GM12801 (cell line): Measurements from ENCODE around the gene PCK2.

ENCODE experiments used
- TF ChIP-seq, protein P1 (sequence below): IDR thresholded peaks from one replicate; pipeline ENCODE4 v1.5.1; 2011; ENCODE audit warnings: control low read depth; ENCODE audit not compliant: insufficient read length; ENCODE audit errors: extremely low read depth

Gene PCK2

DNA sequence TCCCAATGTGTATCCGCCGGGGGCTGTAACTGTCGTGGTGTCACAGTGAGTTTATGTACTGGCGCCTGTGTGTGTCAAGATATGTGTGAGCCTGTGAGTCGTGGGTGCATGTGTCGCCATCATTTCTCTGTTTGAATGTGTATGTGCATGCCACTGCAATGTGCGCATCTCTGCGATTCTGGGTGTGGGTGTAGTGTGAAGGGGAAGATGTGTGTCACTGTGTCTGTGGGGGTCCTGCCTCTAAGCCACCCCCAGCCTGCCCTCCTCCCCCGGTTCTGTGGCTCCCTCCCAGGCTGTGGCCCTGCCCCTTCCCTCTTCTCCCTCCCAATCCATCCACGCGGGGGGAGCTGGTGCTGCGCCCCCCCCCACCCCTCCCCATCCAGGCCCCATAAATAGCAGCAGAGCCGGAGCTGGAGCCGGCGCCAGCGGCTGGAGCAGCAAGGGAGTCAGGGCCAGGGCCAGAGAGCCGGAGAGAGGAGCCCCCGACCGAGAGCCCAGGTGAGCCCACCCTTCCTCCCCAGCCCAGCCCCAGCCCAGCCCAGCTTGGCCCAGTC, 22.9 kb upstream of the PCK2 start, which contains the start of gene CPNE6:
Gene CPNE6 (plus strand): TSS at position 419 of the 554 bp plus-strand sequence. CDS start 1,375 bp downstream, outside the sequence.
- TF ChIP-seq, protein P1, sequence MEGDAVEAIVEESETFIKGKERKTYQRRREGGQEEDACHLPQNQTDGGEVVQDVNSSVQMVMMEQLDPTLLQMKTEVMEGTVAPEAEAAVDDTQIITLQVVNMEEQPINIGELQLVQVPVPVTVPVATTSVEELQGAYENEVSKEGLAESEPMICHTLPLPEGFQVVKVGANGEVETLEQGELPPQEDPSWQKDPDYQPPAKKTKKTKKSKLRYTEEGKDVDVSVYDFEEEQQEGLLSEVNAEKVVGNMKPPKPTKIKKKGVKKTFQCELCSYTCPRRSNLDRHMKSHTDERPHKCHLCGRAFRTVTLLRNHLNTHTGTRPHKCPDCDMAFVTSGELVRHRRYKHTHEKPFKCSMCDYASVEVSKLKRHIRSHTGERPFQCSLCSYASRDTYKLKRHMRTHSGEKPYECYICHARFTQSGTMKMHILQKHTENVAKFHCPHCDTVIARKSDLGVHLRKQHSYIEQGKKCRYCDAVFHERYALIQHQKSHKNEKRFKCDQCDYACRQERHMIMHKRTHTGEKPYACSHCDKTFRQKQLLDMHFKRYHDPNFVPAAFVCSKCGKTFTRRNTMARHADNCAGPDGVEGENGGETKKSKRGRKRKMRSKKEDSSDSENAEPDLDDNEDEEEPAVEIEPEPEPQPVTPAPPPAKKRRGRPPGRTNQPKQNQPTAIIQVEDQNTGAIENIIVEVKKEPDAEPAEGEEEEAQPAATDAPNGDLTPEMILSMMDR = no peak

DNA sequence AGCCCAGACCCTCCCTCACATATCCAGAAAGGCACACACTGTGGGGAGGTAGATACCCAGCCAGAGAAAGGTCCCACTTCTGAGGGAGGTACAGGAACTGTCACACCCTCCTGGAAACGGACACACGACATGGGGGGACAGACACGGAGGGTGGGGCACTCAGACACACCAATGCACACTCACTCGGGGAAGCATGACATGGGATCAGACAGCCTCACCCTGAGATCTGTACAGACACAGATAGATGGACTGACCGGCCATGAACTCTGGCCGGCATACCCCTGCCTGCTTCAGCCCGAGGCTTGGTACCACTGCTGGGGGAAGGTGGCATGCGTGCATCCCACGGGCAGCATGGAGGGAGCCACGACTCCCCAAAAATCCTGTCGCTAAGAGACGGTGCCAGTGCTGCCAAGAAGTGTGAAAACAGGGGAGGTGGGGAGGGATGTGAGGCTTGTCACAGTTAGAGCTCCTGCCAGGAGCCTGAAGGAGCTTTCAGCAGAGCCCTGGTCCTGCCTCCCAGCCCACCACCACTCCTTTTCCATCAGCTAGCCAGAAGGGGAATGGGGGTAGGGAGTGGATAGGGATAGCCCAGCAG, 22.2 kb upstream of the PCK2 start:
- TF ChIP-seq, protein P1 = no peak

DNA sequence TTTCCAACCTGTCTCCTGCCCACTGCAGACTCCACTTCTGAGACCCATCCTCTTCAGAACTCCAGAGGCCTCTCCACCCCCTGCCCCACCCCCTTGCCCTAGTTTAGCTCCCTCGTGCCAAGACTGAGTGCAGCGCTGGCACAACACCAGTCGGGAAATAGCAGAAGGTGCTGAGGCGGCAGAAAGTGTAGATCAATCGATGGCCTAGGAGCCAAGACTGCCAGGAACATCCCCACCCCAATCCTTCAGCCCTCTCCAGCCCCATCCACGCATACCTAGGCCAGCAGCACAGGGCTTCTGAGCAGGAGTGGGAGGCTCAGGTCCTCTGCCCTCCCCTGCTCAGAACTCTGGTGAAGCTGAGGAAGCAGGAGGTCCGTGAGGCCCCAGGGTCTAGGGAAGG, 21.7 kb upstream of the PCK2 start:
- TF ChIP-seq, protein P1 = no peak

DNA sequence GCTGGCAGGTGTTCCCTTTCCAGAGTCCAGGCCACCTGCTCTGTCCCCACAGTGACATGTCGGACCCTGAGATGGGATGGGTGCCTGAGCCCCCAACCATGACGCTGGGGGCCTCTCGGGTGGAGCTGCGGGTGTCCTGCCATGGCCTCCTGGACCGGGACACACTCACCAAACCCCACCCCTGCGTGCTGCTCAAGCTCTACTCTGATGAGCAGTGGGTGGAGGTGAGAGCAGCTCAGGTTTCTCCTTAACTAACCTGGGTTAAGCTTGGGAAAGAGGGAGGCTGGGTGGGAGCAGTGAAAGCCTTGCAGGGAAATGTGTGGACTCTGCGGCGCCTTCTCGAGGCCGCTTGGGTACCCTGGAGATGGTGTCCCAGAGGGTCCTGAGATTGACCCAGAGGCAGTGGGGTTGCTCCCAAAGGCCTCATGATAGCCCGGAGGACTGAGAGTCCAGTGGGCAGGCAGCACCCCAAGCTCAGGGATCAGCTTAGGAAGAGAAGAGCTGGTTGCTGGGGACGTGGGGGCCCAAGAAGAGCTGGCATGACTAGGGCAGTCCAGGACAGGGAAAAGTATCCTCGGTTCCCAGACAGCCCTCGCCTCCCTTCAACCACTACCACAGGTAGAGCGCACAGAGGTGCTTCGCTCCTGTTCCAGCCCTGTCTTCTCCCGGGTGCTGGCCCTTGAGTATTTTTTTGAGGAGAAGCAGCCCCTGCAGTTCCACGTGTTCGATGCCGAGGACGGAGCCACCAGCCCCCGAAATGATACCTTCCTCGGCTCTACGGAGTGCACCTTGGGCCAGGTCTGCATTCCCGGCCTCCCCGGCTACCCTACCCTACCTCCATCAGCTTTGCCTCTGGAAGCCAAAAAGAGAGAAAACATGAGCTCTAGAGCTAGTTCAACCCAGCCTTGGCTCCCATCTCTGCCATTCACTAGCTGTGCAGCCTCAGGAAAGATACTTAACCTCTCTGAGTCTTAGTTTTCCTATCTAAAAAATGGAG, 20.9 kb upstream of the PCK2 start:
- TF ChIP-seq, protein P1 = no peak

DNA sequence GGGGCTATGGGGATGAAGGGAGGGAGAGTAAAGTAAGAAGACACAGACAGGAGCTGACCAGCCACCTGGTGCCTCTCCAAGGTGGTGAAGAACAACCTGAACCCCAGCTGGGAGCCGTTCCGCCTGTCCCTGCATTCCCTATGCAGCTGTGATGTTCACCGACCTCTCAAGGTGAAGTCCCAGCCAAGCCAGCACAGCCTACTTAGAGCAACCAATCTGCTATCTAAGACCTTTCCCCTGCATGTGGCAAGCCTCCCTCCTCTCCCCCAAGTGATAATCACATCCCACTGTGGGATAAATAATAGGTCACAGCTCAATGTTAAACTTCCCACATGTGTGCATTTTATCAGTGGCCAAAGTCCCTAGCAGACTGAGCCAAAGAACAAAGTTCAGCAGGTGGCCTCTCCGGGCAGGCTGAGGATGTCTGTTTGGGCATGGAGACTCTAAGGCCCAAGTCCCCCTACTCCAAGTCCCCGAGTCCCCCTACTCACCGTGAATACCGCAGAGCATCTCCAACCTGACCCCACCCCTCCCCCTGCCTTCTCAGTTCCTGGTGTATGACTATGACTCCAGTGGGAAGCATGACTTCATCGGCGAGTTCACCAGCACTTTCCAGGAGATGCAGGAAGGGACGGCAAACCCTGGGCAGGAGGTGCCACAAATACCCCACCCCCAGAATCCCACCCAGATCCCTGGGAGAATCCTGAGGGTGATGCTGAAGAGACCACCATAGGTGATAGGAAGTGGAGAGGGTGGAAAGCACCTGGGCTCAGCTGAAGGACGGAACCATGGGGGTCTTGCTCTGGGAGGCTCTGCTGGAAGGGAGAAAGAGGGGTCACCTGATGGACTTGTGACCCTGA, 19.3 kb upstream of the PCK2 start:
- TF ChIP-seq, protein P1 = no peak

DNA sequence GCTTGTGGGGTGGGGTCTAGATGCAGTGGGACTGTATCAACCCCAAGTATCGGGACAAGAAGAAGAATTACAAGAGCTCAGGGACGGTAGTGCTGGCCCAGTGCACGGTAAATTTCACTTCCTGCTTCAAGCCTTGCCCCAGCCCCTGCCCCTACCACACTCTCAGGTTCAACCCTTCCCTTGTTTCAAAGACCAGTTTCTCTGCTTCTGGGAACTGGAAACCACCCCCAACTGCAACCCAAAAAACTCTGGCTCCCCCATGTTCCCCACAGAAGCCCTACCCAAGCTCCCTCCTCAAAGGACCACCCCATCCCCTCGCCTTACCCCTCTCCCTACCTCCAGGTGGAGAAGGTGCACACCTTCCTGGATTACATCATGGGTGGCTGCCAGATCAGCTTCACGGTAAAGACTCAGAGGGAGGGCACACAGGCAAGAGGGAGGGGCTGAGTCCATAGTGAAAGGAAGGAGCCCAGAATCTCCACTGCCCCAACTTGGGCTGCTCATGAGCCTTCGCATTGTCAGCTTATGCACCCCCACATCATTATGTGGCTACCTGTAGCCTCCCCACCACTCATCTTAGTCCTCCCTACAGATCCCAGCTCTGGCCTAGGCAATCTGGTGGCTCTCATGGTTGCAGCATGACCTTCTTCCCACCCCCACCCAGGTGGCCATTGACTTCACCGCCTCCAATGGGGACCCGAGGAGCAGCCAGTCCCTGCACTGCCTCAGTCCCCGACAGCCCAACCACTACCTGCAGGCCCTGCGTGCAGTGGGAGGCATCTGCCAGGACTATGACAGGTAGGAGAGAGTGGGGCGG, 18.4 kb upstream of the PCK2 start:
- TF ChIP-seq, protein P1 = no peak
